Stomach smooth muscle (tissue), 2 donors: Measurements from ENCODE around the gene NEIL3.

Experiments used
- H3K27ac ChIP-seq: one replicate; pipeline ENCODE4 v1.7.0; 2013; ENCODE audit warnings: mild to moderate bottlenecking, low read length, inconsistent platforms
- H3K27me3 ChIP-seq, 2 donors: one replicate each; pipeline ENCODE4 v1.7.0; 2013; ENCODE audit warnings: low read length in 2 of 2; ENCODE audit not compliant: insufficient read depth in 2 of 2, control insufficient read depth in 1 of 2
- H3K36me3 ChIP-seq, 2 donors: one replicate each; pipeline ENCODE4 v1.7.0; 2013; ENCODE audit warnings: low read length in 2 of 2; ENCODE audit not compliant: control insufficient read depth in 2 of 2, insufficient read depth in 2 of 2
- H3K4me1 ChIP-seq: one replicate; pipeline ENCODE4 v1.7.0; 2013; ENCODE audit warnings: low read length; ENCODE audit not compliant: control insufficient read depth, insufficient read depth
- H3K4me3 ChIP-seq, 2 donors: one replicate each; pipeline ENCODE4 v1.7.0; 2013; ENCODE audit warnings: low read length in 2 of 2
- H3K9ac ChIP-seq, 2 donors: one replicate each; pipeline ENCODE4 v1.7.0; 2013; ENCODE audit warnings: low read length in 2 of 2, mild to moderate bottlenecking in 1 of 2
- H3K9me3 ChIP-seq, 2 donors: one replicate each; pipeline ENCODE4 v1.7.0; 2013; ENCODE audit warnings: low read length in 2 of 2; ENCODE audit not compliant: control insufficient read depth in 2 of 2
- donor health status: healthy.
- donor health status: Pancreatic carcinoma.

Gene NEIL3

DNA sequence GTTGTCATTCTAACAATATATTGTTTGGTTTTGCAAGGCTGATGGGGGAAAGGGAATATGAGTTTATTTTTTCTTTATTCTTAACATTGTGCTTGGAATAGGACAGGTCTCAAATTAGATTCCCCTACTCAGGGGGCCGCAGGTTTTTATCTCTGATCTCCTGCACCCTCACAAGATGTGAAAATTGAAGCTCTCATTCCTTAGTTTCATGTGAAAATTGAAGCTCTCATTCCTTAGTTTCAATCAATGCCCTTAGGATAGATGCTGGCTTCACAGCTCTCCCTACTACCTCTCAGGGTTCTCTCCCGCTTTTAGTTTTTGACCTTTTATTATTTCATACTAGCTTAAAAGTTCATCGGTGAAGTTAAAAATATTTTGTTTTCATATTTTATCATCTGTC lies 12.0 kb downstream of the NEIL3 start:
- no peaks in the 10 kb centered on the region for H3K9me3 ChIP-seq
- H3K27me3 ChIP-seq, result no peaks in the 10 kb centered on the region
- H3K36me3 ChIP-seq, result no peaks in the 10 kb centered on the region
- H3K27ac ChIP-seq, result no peak overlapping the region
- H3K4me1 ChIP-seq, result no peaks in the 10 kb centered on the region
- H3K9ac ChIP-seq, result no peak overlapping the region
- no peak overlapping the region for H3K4me3 ChIP-seq

DNA sequence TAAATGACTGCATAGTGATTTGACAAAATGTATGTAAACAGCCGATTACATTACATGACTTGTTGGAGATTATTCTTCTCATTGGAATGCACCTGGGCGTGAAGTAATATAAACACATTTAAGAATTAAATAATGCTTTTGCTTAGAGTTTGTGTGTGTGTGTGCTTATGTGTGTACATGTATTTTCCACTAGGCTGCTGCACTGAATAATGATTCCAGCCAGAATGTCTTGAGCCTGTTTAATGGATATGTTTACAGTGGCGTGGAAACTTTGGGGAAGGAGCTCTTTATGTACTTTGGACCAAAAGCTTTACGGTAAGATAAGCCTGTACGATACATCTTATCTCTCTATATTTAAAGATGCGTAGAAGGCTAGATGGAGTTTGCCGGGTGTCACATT lies 12.6 kb downstream of the NEIL3 start:
- H3K27me3 ChIP-seq, result no peaks in the 10 kb centered on the region
- H3K9me3 ChIP-seq, result no peaks in the 10 kb centered on the region
- no peak overlapping the region for H3K27ac ChIP-seq
- no peak overlapping the region for H3K4me3 ChIP-seq
- no peak overlapping the region for H3K9ac ChIP-seq
- H3K4me1 ChIP-seq, result no peaks in the 10 kb centered on the region
- no peaks in the 10 kb centered on the region for H3K36me3 ChIP-seq

DNA sequence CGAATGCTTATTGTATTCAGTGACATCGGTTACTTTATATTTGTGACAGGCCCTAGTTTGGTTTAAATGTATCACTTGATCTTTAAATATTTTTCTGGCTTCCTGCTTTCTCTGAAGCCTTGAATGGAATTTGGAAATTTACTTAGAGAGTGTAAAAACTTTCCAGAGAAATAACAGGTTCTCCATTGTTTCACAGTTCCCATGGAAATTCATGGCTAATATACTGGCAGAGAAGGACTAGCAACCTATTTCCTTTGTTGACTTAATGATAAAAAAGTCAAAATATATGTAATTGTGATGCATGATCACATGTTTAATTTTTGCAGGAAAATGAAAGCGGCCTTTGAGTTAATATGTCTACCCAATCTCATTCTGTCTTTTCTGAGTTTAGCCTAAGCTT lies 13.2 kb downstream of the NEIL3 start:
- H3K9ac ChIP-seq, result no peak overlapping the region
- no peak overlapping the region for H3K4me3 ChIP-seq
- no peak overlapping the region for H3K27ac ChIP-seq
- no peaks in the 10 kb centered on the region for H3K9me3 ChIP-seq
- no peaks in the 10 kb centered on the region for H3K27me3 ChIP-seq
- no peaks in the 10 kb centered on the region for H3K4me1 ChIP-seq
- H3K36me3 ChIP-seq, result no peaks in the 10 kb centered on the region

DNA sequence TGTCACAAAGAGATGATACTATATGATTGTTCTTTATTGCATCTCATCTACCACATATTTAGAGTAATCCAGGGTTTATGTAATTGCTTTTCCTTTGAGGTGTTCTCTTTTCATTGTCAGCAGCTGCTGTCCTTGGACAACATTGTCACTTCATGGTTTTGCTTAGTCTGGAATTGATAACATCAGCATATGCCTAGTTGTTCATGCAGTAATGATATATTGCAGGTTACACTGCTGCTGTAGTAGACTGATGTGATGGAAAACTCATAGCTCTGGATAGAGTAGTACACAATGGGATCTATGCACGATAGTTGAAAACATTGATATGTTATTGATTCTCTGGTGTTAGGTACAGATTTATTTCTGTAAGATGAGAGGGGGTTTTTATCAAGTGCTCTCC lies 13.7 kb downstream of the NEIL3 start:
- H3K9ac ChIP-seq, result no peak overlapping the region
- no peaks in the 10 kb centered on the region for H3K36me3 ChIP-seq
- no peaks in the 10 kb centered on the region for H3K27me3 ChIP-seq
- no peak overlapping the region for H3K27ac ChIP-seq
- no peaks in the 10 kb centered on the region for H3K4me1 ChIP-seq
- H3K9me3 ChIP-seq, result no peaks in the 10 kb centered on the region
- no peak overlapping the region for H3K4me3 ChIP-seq

DNA sequence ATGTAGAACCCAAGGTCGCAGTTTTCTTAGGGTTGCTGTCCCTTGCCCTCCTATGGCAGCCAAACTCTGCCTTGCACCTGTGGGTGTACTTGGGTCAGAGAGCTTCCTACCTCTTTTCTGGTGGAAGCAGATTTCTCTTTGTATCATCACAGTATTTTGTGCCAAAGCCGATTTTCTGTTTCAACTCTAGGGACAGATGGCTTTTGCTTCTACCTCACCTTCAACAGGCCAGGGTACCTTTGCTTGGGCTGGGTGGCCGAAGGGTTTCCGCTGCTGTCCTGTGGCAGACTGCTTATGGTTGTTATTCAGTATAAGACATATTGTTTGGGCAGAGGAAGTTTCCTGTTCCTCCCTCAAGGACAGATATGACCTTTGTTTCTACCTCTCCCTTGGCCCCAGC lies 22.4 kb downstream of the NEIL3 start:
- Histone ChIP-seq H3K36me3 (no peaks in the 10 kb centered on the region), H3K9me3 (peaks cover 0 to 5% of the 10 kb centered on the region in 2 donors), H3K27ac (no peak overlapping the region), H3K4me1 (no peaks in the 10 kb centered on the region), H3K4me3 (no peak overlapping the region), H3K27me3 (no peaks in the 10 kb centered on the region), H3K9ac (no peak overlapping the region)

DNA sequence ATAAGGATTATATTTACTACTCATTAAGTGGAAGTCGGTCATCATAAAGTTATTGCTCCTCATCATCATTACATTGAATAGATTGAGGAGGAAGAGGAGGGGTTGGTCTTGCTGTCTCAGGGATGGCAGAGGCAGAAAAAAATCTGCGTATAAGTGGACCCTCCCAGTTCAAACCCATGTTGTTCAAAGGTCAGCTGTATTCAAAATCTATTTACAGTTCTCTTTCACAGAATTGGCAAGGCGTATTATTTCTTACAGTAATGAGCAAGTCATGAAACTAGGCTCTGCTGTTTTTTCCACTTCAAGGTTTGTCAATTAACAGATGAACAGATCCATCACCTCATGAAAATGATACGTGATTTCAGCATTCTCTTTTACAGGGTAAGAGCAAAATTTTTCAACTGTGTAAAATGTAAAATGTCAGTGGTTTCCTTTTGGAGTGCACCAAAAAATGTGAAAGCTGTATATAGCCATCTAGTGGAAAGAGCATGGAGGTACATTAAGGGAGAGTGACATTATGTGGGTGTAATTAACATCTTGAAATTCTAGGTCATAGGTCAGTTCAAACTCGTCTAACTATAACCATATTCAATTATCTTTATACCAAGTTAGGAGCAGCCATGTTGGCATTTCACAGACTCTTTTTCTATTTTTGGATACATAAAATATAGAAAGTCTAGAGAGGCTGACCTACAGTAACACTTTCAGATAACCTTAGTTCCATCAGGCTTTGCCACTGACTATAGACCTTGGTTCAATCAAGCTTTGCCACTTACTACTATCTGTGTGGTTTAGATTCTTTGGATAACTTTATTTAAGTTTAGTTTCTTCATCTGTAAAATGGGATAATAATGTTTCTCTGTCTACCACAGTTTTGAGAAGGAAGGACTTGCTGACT lies 30.1 kb downstream of the NEIL3 start:
- no peak overlapping the region for H3K9ac ChIP-seq
- no peaks in the 10 kb centered on the region for H3K9me3 ChIP-seq
- no peaks in the 10 kb centered on the region for H3K27me3 ChIP-seq
- no peak overlapping the region for H3K4me3 ChIP-seq
- no peak overlapping the region for H3K27ac ChIP-seq
- no peaks in the 10 kb centered on the region for H3K4me1 ChIP-seq
- no peaks in the 10 kb centered on the region for H3K36me3 ChIP-seq

DNA sequence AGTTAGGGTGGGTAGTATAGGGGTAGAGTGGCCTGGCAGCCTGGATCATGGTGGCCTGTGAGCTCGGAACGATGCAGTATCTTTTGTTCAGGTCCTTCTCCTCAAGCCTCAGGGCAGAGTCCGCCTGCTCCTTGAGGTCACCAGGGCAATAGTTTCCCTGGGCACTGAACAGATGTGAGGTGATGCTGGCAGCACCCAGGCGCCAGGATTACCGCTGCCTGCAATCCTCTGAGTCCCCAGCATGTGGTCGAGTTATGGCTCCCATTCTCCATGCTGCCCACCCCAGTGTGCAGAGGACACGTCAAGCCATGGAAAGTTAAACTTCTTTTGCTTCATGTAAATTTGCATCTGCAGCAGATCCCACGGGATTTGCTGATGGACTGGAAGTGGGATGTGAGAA lies 38.7 kb downstream of the NEIL3 start:
- H3K27me3 ChIP-seq, result no peaks in the 10 kb centered on the region
- H3K36me3 ChIP-seq, result no peaks in the 10 kb centered on the region
- no peaks in the 10 kb centered on the region for H3K9me3 ChIP-seq
- no peaks in the 10 kb centered on the region for H3K4me1 ChIP-seq
- H3K27ac ChIP-seq, result no peak overlapping the region
- H3K9ac ChIP-seq, result no peak overlapping the region
- H3K4me3 ChIP-seq, result no peak overlapping the region

DNA sequence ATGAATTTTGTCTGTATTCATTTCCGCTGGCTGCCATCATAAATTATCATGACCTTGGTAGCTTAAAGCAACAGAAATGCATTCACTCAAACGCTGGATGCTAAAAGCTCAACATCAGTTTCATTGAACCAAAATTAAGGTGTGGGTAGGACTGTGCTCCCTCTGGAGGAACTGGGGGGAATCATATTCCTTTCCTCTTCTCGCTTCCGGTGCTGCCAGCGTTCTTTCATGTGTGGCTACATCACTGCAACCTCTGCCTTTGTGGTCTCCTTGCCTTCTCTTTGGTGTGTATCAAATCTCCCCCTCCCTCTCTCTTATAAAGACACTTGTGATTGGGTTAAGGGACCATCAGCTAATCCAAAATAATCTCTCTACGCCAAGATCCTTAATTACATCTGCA lies 39.5 kb downstream of the NEIL3 start:
- Histone ChIP-seq H3K27ac (no peak overlapping the region), H3K36me3 (no peaks in the 10 kb centered on the region), H3K9me3 (no peaks in the 10 kb centered on the region), H3K4me3 (no peak overlapping the region), H3K27me3 (no peaks in the 10 kb centered on the region), H3K4me1 (no peaks in the 10 kb centered on the region), H3K9ac (no peak overlapping the region)

DNA sequence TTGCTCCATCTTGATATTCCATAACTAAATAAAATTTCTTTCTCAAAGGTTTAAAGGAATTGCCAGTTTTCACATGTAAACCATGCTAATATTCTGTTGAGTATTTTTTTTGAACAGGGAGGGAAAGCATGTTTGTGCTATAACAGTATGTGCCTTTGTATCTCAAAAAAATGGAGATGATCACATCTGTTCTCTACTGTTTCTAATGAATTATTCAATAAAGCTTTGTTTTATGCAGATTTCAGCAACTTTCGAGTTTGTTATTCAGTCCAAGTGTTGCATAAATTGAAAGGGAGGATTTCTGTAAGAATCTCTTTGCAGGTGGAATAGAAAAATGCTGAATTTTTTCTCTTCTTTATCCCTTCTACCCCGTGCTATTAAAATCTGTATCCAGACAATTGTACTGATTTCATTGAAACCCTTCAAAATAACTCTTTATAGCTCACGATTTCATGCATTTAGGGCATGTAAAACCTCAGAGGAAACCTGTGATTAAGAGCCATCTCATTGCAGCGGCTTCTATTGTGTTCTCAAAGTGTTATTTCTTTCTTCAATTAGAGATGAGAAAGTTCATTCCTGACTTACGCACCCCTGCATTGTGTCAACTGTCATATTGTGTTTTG lies 42.1 kb downstream of the NEIL3 start:
- Histone ChIP-seq H3K4me3 (no peak overlapping the region), H3K9ac (no peak overlapping the region), H3K27me3 (no peaks in the 10 kb centered on the region), H3K4me1 (no peaks in the 10 kb centered on the region), H3K36me3 (no peaks in the 10 kb centered on the region), H3K9me3 (no peaks in the 10 kb centered on the region), H3K27ac (no peak overlapping the region)

DNA sequence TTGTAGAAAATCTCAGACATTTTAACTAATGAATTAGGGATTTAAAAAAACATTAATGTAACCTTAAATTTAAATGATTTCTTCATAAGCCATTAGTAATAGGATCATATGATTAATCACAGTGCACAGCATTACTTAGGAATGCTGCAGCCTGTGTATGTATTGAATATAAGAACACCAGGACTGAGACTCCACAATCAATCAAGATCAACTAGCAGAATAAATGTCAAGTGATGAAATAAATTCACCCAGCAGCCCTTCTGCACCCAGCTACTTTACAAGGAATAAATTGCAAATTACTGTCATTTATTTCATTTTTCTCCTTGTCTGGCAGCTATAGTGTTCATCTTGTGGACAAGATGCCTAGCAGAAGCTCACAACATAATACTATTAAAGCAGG lies 46.5 kb downstream of the NEIL3 start:
- H3K9me3 ChIP-seq, result no peaks in the 10 kb centered on the region
- H3K27ac ChIP-seq, result no peak overlapping the region
- H3K9ac ChIP-seq, result no peak overlapping the region
- H3K36me3 ChIP-seq, result no peaks in the 10 kb centered on the region
- H3K4me3 ChIP-seq, result no peak overlapping the region
- H3K27me3 ChIP-seq, result no peaks in the 10 kb centered on the region
- no peaks in the 10 kb centered on the region for H3K4me1 ChIP-seq

DNA sequence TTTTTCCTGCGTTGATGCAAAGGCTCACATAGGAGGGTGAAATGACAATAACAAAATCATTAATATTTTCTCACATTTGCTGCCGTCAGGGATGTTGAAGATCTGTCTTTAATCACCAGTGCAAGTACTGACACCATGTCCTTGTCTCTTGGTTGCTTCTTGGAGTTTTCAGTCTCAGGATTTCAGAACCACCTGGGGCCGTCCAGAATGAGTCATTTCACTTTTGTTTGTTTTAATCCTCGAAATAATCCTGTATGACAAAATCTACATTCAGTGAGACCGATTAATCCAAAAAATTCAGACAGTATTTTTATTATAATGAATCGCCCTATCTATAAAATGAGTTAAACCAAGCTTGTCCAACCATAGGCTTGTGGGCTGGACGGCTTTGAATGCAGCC lies 47.2 kb downstream of the NEIL3 start:
- Histone ChIP-seq H3K9me3 (no peaks in the 10 kb centered on the region), H3K4me3 (no peak overlapping the region), H3K36me3 (no peaks in the 10 kb centered on the region), H3K4me1 (no peaks in the 10 kb centered on the region), H3K9ac (no peak overlapping the region), H3K27me3 (no peaks in the 10 kb centered on the region), H3K27ac (no peak overlapping the region)
